ENCODE results near the gene PAPPA2. TPM values are rescaled to one million over a fixed set of nuclear protein-coding genes. Genes with fewer than 3 reads are reported as not detected.

PAPPA2 gene
- total and polyA plus RNA-seq, 5 donors from 2014 or later: 0.06 to 0.12 TPM; not detected in 3

- peaks cover 4% of the 10 kb centered on the region for H3K27me3 Mint-ChIP-seq
- Histone ChIP-seq H3K4me1 (ENCODE audit: control insufficient read depth, insufficient read depth, low read length, poor library complexity, severe bottlenecking) (no peaks in the 10 kb centered on the region), H3K27ac (ENCODE audit: insufficient read depth, low read length, poor library complexity, severe bottlenecking) (no peak overlapping the region), H3K4me3 (ENCODE audit: low read depth, low read length) (no peak overlapping the region), H3K27me3 (ENCODE audit: control insufficient read depth, insufficient read depth, low read length) (no peaks in the 10 kb centered on the region), H3K9me3 (ENCODE audit: control insufficient read depth in 2 of 2, low read length in 2 of 2) (no peaks in the 10 kb centered on the region), H3K36me3 (ENCODE audit: control insufficient read depth, insufficient read depth, low read length) (no peaks in the 10 kb centered on the region)
- peaks cover 0 to 11% (median 3%) of the 10 kb centered on the region in 7 donors for H3K9me3 Mint-ChIP-seq
- DNase-seq (no peak), ATAC-seq (ENCODE audit: low read depth in 2 of 2) (no peak)
- no peaks in the 10 kb centered on the region for H3K36me3 Mint-ChIP-seq
- no peak overlapping the region for H3K4me3 Mint-ChIP-seq
- H3K27ac Mint-ChIP-seq: no peak overlapping the region
- H3K4me1 Mint-ChIP-seq: no peaks in the 10 kb centered on the region
Observed at GRCh38 chr1:176542352-176542751, 79.4 kb downstream of the PAPPA2 start.

DNA sequence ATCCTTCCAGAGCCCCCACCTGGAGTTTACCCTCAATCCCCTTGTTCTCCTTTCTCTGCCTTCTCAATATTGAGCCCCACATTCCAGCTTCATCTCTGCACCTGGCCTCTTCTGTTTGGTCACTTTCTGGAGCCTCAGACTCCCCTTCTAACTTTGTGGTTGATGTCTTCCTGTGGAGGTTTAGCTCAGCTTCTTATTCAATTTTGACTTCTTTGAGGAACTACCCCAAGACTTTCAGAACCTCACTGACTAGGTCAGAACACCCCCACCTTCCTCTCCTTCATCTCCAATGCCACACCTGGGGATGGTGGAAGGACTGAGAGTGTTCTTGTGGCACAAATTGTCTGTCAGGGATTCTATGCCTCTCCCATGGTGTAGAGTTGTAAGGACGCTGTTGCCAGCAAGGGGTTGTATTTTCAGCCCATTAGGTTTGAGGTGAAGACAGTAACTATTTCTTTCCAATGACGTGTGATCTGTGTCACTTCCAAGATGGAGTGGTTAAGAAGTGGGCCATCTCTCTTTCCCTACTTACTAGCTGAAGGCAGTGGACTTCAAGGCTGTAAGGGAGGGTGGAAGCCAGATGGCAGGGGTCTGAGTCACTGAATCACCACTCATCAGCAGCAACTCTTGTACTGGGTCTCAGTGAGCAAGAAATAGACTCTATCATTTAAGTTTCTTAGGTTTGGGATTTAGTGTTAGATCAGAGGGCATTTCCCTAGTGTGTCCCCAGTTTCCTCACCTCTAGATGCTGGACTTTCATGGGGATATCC is 80.6 kb downstream of the PAPPA2 start:
- no peak overlapping the region for H3K27ac Mint-ChIP-seq
- H3K36me3 ChIP-seq (ENCODE audit: control insufficient read depth, insufficient read depth, low read length): no peaks in the 10 kb centered on the region
- H3K9me3 ChIP-seq (ENCODE audit: control insufficient read depth in 2 of 2, low read length in 2 of 2): no peaks in the 10 kb centered on the region
- H3K27ac ChIP-seq (ENCODE audit: insufficient read depth, low read length, poor library complexity, severe bottlenecking): no peak overlapping the region
- no peaks in the 10 kb centered on the region for H3K4me1 ChIP-seq (ENCODE audit: control insufficient read depth, insufficient read depth, low read length, poor library complexity, severe bottlenecking)
- no peaks in the 10 kb centered on the region for H3K36me3 Mint-ChIP-seq
- DNase-seq (no peak), ATAC-seq (ENCODE audit: low read depth in 2 of 2) (no peak)
- no peaks in the 10 kb centered on the region for H3K27me3 ChIP-seq (ENCODE audit: control insufficient read depth, insufficient read depth, low read length)
- H3K27me3 Mint-ChIP-seq: peaks cover 4% of the 10 kb centered on the region
- no peaks in the 10 kb centered on the region for H3K4me1 Mint-ChIP-seq
- H3K9me3 Mint-ChIP-seq: peaks cover 0 to 8% (median 0%) of the 10 kb centered on the region in 7 donors
- H3K4me3 Mint-ChIP-seq: no peak overlapping the region
- no peak overlapping the region for H3K4me3 ChIP-seq (ENCODE audit: low read depth, low read length)

DNA sequence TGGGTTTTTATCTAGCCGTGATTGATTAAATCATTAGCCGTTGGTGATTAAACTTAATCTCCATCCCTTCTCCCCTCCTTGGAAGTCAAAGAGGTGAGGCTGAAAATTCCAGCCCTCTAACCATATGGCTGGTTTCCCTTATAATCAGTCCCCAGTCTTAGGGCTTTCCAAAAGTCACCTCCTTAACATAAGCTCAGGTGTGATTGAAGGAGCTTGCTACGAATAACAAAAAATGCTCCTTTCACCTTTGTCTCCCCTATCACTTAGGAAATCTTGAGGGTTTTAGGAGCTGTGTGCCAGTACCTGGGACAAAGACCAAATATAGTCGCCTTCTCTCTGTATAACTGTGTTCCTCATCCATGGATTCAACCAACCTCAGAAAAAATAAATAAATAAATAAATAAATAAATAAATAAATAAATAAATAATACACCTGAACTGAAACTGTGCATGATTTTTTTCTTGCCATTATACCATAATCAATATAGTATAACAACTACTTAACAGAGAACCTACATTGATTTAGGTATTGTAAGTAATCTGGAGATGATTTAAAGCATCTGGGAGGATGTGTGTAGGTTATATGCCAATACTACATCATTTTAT is 82.2 kb downstream of the PAPPA2 start:
- DNase-seq: no peak
- ATAC-seq (ENCODE audit: low read depth in 2 of 2): no peak
- Histone ChIP-seq H3K27me3 (ENCODE audit: control insufficient read depth, insufficient read depth, low read length) (no peaks in the 10 kb centered on the region), H3K4me1 (ENCODE audit: control insufficient read depth, insufficient read depth, low read length, poor library complexity, severe bottlenecking) (no peaks in the 10 kb centered on the region), H3K27ac (ENCODE audit: insufficient read depth, low read length, poor library complexity, severe bottlenecking) (no peak overlapping the region), H3K4me3 (ENCODE audit: low read depth, low read length) (no peak overlapping the region), H3K36me3 (ENCODE audit: control insufficient read depth, insufficient read depth, low read length) (no peaks in the 10 kb centered on the region), H3K9me3 (ENCODE audit: control insufficient read depth in 2 of 2, low read length in 2 of 2) (no peaks in the 10 kb centered on the region)
- Mint-ChIP-seq H3K4me3 (no peak overlapping the region), H3K36me3 (no peaks in the 10 kb centered on the region), H3K27ac (no peak overlapping the region), H3K9me3 (peaks cover 0 to 8% (median 1%) of the 10 kb centered on the region in 7 donors), H3K4me1 (no peaks in the 10 kb centered on the region), H3K27me3 (peaks cover 4% of the 10 kb centered on the region)

DNA sequence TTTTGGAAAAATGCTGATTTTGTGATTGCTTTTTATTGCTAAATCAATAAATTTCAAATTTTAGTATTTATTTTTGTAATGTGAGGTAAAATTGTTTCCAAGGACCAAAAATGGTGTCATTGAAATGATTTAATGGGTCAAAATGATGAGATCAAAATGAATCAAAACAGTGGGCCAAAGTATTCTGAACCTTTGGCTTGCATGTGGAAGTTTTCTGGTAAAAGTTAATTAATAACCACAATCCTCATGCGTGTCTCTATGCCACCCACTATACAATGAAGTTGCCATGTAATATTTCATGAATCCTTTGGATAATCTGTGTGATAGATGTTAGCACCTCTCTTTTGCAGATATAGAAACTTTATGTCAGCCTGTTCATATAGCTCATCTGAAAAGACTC is 83.8 kb downstream of the PAPPA2 start:
- Histone ChIP-seq H3K4me3 (ENCODE audit: low read depth, low read length) (no peak overlapping the region), H3K4me1 (ENCODE audit: control insufficient read depth, insufficient read depth, low read length, poor library complexity, severe bottlenecking) (no peaks in the 10 kb centered on the region), H3K36me3 (ENCODE audit: control insufficient read depth, insufficient read depth, low read length) (no peaks in the 10 kb centered on the region), H3K27me3 (ENCODE audit: control insufficient read depth, insufficient read depth, low read length) (no peaks in the 10 kb centered on the region), H3K9me3 (ENCODE audit: control insufficient read depth in 2 of 2, low read length in 2 of 2) (no peaks in the 10 kb centered on the region), H3K27ac (ENCODE audit: insufficient read depth, low read length, poor library complexity, severe bottlenecking) (no peak overlapping the region)
- Mint-ChIP-seq H3K4me1 (no peaks in the 10 kb centered on the region), H3K27ac (no peak overlapping the region), H3K36me3 (no peaks in the 10 kb centered on the region), H3K27me3 (peaks cover 4% of the 10 kb centered on the region), H3K4me3 (no peak overlapping the region), H3K9me3 (peaks cover 0 to 8% (median 0%) of the 10 kb centered on the region in 7 donors)
- no peak for DNase-seq
- no peak for ATAC-seq (ENCODE audit: low read depth in 2 of 2)

DNA sequence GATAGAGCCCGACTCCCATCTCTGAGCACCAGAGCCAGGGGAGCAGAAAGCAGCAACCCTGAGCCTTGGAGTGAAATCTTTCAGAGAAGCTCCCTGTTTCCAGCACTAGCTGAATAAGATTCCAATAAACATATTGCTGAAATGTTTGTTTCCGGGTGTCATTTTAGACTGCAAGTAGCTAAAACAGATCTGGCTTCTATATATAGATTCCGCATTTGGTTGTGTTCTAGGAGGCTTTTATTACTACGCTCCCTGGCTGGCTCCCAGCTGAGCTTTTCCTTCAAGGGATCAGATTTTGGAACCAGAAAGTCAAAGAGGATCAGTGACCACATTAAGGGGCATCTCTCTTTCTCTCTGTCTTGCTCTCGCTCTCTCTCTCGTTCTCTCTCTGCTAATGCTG is 88.2 kb downstream of the PAPPA2 start:
- no peaks in the 10 kb centered on the region for H3K4me1 Mint-ChIP-seq
- no peak for DNase-seq
- no peaks in the 10 kb centered on the region for H3K36me3 Mint-ChIP-seq
- Histone ChIP-seq H3K36me3 (ENCODE audit: control insufficient read depth, insufficient read depth, low read length) (no peaks in the 10 kb centered on the region), H3K27me3 (ENCODE audit: control insufficient read depth, insufficient read depth, low read length) (no peaks in the 10 kb centered on the region), H3K9me3 (ENCODE audit: control insufficient read depth in 2 of 2, low read length in 2 of 2) (no peaks in the 10 kb centered on the region), H3K4me1 (ENCODE audit: control insufficient read depth, insufficient read depth, low read length, poor library complexity, severe bottlenecking) (no peaks in the 10 kb centered on the region), H3K4me3 (ENCODE audit: low read depth, low read length) (no peak overlapping the region), H3K27ac (ENCODE audit: insufficient read depth, low read length, poor library complexity, severe bottlenecking) (no peak overlapping the region)
- no peak overlapping the region for H3K4me3 Mint-ChIP-seq
- H3K27me3 Mint-ChIP-seq: peaks cover 14% of the 10 kb centered on the region
- no peak for ATAC-seq (ENCODE audit: low read depth in 2 of 2)
- no peak overlapping the region for H3K27ac Mint-ChIP-seq
- peaks cover 0 to 11% (median 2%) of the 10 kb centered on the region in 7 donors for H3K9me3 Mint-ChIP-seq

DNA sequence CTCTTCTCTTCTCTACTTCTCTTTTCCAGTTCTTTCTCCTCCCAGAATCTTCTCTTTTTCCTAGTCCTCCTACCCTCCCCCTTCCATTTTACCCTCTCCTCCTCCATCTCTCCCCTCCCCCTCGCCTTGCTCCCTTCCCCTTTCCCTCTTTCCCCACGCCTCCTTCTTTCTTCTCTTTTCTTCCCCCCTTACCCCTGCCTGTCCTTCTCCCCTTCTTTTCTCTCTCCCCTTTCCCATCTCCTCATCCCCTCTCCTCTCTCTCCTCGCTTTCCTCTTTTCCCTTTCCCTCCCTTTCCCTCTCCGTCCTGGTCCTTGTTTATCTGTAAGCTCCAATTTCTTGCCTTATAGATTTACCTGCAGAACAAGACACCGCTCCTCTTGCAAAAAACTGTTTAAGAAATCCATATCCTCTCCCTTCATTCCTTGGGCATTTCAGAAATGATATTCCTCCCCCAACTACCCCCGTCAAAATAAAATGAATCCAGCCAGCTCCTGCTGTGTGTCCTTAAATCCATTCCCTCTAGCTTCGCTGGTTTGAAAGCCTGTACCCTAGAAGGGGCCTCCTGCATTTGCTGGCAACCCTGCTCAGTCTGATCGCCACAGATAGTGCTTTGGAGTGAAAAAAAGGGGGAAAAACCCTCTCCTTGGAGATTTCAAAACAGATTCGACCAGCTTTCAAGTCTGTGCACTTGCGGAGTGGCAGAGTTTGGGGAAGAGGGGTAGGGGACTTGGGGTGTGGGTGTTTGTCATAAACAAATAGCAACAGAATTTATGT is 89.4 kb downstream of the PAPPA2 start:
- H3K9me3 Mint-ChIP-seq: peaks cover 0 to 10% (median 2%) of the 10 kb centered on the region in 7 donors
- no peak for ATAC-seq (ENCODE audit: low read depth in 2 of 2)
- H3K4me3 Mint-ChIP-seq: no peak overlapping the region

GRCh38 chr1:176552999-176553398 is 90.0 kb downstream of the PAPPA2 start:
- Mint-ChIP-seq H3K36me3 (no peaks in the 10 kb centered on the region), H3K4me1 (no peaks in the 10 kb centered on the region), H3K27me3 (peaks cover 14% of the 10 kb centered on the region), H3K27ac (no peak overlapping the region), H3K9me3 (peaks cover 0 to 10% (median 2%) of the 10 kb centered on the region in 7 donors), H3K4me3 (no peak overlapping the region)
- H3K27me3 ChIP-seq (ENCODE audit: control insufficient read depth, insufficient read depth, low read length): no peaks in the 10 kb centered on the region
- H3K27ac ChIP-seq (ENCODE audit: insufficient read depth, low read length, poor library complexity, severe bottlenecking): no peak overlapping the region
- DNase-seq: no peak
- H3K36me3 ChIP-seq (ENCODE audit: control insufficient read depth, insufficient read depth, low read length): no peaks in the 10 kb centered on the region
- no peak overlapping the region for H3K4me3 ChIP-seq (ENCODE audit: low read depth, low read length)
- H3K4me1 ChIP-seq (ENCODE audit: control insufficient read depth, insufficient read depth, low read length, poor library complexity, severe bottlenecking): no peaks in the 10 kb centered on the region
- no peak for ATAC-seq (ENCODE audit: low read depth in 2 of 2)
- no peaks in the 10 kb centered on the region for H3K9me3 ChIP-seq (ENCODE audit: control insufficient read depth in 2 of 2, low read length in 2 of 2)

More for the DNA sequence above, 89.4 kb downstream of the PAPPA2 start:
- H3K9me3 ChIP-seq (ENCODE audit: control insufficient read depth in 2 of 2, low read length in 2 of 2): no peaks in the 10 kb centered on the region
- Mint-ChIP-seq H3K4me1 (no peaks in the 10 kb centered on the region), H3K27ac (no peak overlapping the region), H3K27me3 (peaks cover 14% of the 10 kb centered on the region), H3K36me3 (no peaks in the 10 kb centered on the region)
- no peaks in the 10 kb centered on the region for H3K4me1 ChIP-seq (ENCODE audit: control insufficient read depth, insufficient read depth, low read length, poor library complexity, severe bottlenecking)
- no peak overlapping the region for H3K4me3 ChIP-seq (ENCODE audit: low read depth, low read length)
- H3K27me3 ChIP-seq (ENCODE audit: control insufficient read depth, insufficient read depth, low read length): no peaks in the 10 kb centered on the region
- DNase-seq: no peak
- H3K27ac ChIP-seq (ENCODE audit: insufficient read depth, low read length, poor library complexity, severe bottlenecking): no peak overlapping the region
- no peaks in the 10 kb centered on the region for H3K36me3 ChIP-seq (ENCODE audit: control insufficient read depth, insufficient read depth, low read length)
